Kasumi-1 (cell line): ENCODE results near the gene RNF175.
"Not testable (repeated sequence)": the region's sequence is repeated elsewhere in the genome, so short reads cannot be mapped to it uniquely, and the experiment has no call there.

Source experiments
- DNase-seq, 2 experiments: peaks; one replicate each; lab custom pipeline; 2025; lab: John Stamatoyannopoulos, UW

The RNF175 gene

GRCh38 chr4:153683763-153684181 is 76.1 kb downstream of the RNF175 start:
- no peak for DNase-seq

DNA sequence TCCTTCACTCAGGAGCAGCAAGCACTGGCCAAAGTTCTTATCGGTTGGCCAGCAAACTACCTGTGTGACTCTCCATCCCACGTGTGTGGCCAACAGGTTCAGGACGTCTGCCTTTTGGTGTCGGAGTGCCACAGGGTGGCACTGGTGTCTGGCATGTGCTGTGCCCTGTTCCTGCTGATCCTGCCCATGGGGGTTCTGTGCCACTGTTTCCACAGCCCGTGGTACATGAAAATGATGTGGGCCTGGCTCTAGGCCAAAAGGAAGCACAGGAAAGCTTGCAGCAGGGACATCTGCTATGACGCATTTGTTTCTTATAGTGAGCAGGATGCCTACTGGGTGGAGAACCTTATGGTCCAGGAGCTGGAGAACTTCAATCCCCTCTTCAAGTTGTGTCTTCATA is 80.3 kb downstream of the RNF175 start:
- DNase-seq: no peak

DNA sequence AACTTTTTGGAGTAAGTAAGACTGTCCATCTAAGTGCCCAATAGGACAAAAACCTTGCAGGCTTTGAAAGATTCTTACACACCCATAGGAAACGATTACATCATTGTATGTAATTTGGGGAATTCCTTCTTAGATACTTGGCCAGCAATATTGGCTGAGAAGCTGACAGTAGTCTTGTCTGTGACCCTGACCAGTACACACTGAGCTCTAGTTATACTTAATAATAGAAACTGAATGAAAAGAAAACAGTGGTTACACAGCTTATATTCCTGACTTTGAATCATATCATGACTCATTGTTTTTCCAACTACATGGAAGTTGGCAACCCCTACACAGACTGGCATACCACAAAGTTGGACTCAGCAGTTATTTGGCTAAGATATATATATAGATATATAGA is 82.8 kb downstream of the RNF175 start:
- DNase-seq: no peak

DNA sequence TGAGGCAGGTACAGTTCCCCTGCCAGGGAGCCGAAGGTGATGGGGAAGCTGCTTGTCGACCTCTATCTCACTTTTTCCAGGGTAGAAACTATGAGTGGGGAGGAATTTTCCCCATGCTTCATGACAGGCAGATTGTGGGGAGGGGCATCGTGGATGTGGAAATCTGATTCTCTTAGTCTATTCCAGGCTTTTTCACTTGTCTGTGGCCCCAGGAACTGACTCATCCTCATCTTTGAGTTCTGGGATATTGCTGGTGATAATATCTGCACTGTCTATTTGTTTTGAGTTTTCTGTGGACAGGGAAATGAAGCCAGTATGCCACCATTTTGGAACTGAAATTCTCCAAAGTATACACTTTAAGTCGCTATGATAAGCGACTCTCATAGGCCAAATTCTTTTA is 83.3 kb downstream of the RNF175 start:
- no peak for DNase-seq

DNA sequence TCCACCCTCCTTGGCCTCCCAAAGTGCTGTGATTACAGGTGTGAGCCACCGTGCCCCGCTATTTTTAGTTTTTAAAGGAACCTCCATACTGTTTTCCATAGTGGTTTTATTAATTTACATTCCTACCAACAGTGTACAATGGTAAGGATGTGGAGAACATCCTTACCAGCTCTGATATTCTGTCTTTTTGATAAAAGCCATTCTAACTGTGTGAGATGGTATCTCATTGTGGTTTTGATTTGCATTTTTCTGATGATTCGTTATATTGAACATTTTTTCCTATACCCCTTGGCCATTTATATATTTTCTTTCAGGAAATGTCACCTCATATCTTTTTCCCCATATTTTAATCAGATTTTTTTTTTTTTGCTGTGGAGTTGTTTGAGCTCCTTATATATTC is 90.0 kb downstream of the RNF175 start:
- DNase-seq: no peak

DNA sequence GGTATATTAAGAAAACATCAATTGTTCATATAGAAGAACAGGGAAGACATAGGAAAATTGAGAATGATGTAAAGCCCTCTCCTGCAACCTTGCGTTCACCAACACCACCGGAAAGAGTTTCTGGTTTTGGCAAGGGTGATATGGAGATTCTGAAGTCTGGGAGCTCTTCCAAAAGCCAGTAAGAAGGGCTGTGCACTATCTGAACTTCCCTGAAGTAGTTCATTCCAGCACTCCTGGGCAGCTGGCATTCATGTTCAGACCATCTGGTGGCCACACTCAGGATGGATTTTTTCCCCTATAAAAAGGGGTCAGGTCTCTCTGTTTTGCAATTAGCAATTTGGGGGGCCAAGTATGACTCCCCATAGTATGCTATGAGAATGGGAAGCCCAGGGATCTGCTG is 91.2 kb downstream of the RNF175 start:
- DNase-seq: no peak

- DNase-seq: not testable (repeated sequence)
Measured at GRCh38 chr4:153666505-153666904, 93.3 kb downstream of the RNF175 start.

DNA sequence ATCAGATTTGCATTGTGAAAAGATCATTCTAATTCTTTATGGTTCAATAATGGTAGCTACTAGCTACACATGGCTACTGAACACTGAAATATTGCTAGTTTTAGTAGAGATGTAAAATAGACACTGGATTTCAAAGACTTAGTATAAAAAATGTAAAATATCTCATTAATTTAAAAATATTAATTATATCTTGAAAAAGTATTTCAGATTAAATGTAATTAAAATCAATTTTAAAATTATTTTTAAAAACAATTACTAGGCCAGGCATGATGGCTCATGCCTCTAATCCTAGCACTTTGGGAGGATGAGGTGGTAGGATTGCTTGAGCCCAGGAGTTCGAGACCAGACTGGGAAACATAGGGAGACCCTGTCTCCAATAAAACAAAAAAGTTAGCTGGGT is 96.2 kb downstream of the RNF175 start:
- DNase-seq: no peak

DNA sequence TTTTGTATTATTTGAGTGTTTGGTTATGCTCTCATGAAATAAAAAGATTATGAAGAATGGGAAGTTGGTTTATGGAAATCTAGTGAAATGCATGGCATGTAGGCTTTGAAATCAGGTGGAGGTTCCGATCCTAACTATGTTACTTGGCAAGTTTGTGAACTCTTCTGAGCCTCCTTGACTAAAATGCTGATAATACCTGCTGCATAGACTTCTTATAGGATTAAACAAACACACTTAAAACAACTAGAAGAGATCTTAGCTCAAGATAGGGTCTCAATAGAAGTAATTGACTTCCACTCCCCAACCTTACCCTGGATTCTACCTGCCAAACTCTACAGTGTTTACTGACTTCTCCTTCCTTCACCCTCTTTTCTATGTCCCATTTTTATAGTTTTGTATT is 97.9 kb downstream of the RNF175 start:
- no peak for DNase-seq

GRCh38 chr4:153661215-153661822 is 98.5 kb downstream of the RNF175 start:
- peak; percentile 83 to 90 for DNase-seq
